Fibroblast of lung (primary cell): ENCODE results near the gene KIF19. TPM values are rescaled to one million over a fixed set of nuclear protein-coding genes. Genes with fewer than 3 reads are reported as not detected.

ENCODE experiments used
- DNase-seq, 2 donors: peaks; one replicate each; pipeline versions ENCODE4 v3.0.0 to v3.0.0-alpha.2; 2010; ENCODE audit warnings: low read depth in 2 of 2
- H2AFZ ChIP-seq: 2 replicates; pipeline ENCODE4 v1.5.1; 2012; ENCODE audit warnings: low read length, control low read depth, inconsistent platforms
- H3K27ac ChIP-seq: 2 replicates; pipeline ENCODE4 v1.5.1; 2011; ENCODE audit warnings: low read length, control low read depth; ENCODE audit not compliant: insufficient read depth
- H3K27me3 ChIP-seq: 2 replicates; pipeline ENCODE4 v1.5.1; 2011; ENCODE audit warnings: mild to moderate bottlenecking, low read length; ENCODE audit not compliant: control insufficient read depth, insufficient read depth
- H3K36me3 ChIP-seq: 2 replicates; pipeline ENCODE4 v1.5.1; 2011; ENCODE audit warnings: low read length; ENCODE audit not compliant: control insufficient read depth, insufficient read depth
- H3K4me1 ChIP-seq: 2 replicates; pipeline ENCODE4 v1.5.1; 2011; ENCODE audit warnings: low read length; ENCODE audit not compliant: control insufficient read depth, insufficient read depth; ENCODE audit errors: extremely low read depth
- H3K4me2 ChIP-seq: 2 replicates; pipeline ENCODE4 v1.5.1; 2011; ENCODE audit warnings: low read length, control low read depth; ENCODE audit not compliant: insufficient read depth; ENCODE audit errors: extremely low read depth
- H3K4me3 ChIP-seq, 4 experiments: fragments of 200-600 bp in 1 of 4; sonication (generic) in 1 of 4; replicated peaks in 1 of 4; 2 replicates each; pipeline ENCODE4 v1.5.1; 2011 to 2016; ENCODE audit warnings: low read length in 4 of 4, low read depth in 3 of 4, mild to moderate bottlenecking in 3 of 4, control low read depth in 2 of 4, inconsistent platforms in 1 of 4, mixed read lengths in 1 of 4; ENCODE audit not compliant: insufficient read depth in 1 of 4; ENCODE audit errors: control extremely low read depth in 1 of 4
- H3K79me2 ChIP-seq: 2 replicates; pipeline ENCODE4 v1.5.1; 2012; ENCODE audit warnings: mild to moderate bottlenecking, low read length, inconsistent platforms; ENCODE audit not compliant: control insufficient read depth, insufficient read depth
- H3K9ac ChIP-seq: 2 replicates; pipeline ENCODE4 v1.5.1; 2011; ENCODE audit warnings: mild to moderate bottlenecking, low read length, control low read depth; ENCODE audit not compliant: insufficient read depth
- H3K9me3 ChIP-seq: 2 replicates; pipeline ENCODE4 v1.5.1; 2012; ENCODE audit warnings: low read depth, low read length; ENCODE audit not compliant: control insufficient read depth, insufficient read depth
- H4K20me1 ChIP-seq: 2 replicates; pipeline ENCODE4 v1.5.1; 2011; ENCODE audit warnings: low read length; ENCODE audit not compliant: control insufficient read depth, insufficient read depth; ENCODE audit errors: extremely low read depth
- CTCF ChIP-seq, 2 donors: IDR thresholded peaks in 1 of 2; conservative IDR thresholded peaks in 1 of 2; 1 replicate in 1 of 2; 2 replicates in 1 of 2; pipeline ENCODE4 v1.5.1; 2011 to 2012; ENCODE audit warnings: low read length in 2 of 2, control low read depth in 1 of 2, inconsistent platforms in 1 of 2, low read depth in 1 of 2, mild to moderate bottlenecking in 1 of 2
- EZH2 ChIP-seq: IDR thresholded peaks from 2 replicates; pipeline ENCODE4 v1.5.1; 2012; ENCODE audit warnings: low read length, control low read depth, mild to moderate bottlenecking; ENCODE audit errors: missing control alignments
- polyA plus RNA-seq, 2 donors: library from polyadenylated mRNA; depleted of rRNA in 1 of 2; stranded (reverse) in 1 of 2; unstranded in 1 of 2; fragments of >200 nt; gene quantifications; 2 replicates each; pipeline ENCODE4 v1.2.1, GENCODE V29; 2011 to 2012; ENCODE audit warnings: missing spikeins in 1 of 2
- total RNA-seq: library from RNA; depleted of rRNA; stranded (reverse); fragments of >200 nt; gene quantifications from 2 replicates; pipeline ENCODE4 v1.2.1, GENCODE V29; 2014

KIF19 gene
- total and polyA plus RNA-seq, 2 donors (not counting 1 experiment from before 2014, with no cell fraction given) = under 0.01 TPM; not detected in 1

GRCh38 chr17:74394977-74395376 lies 69.0 kb downstream of the KIF19 start:
- Histone ChIP-seq H3K4me2 (no peak overlapping the region), H3K4me3 (no peak overlapping the region), H4K20me1 (no peaks in the 10 kb centered on the region), H3K36me3 (no peaks in the 10 kb centered on the region), H3K9me3 (no peaks in the 10 kb centered on the region), H3K27me3 (no peaks in the 10 kb centered on the region), H3K4me1 (no peaks in the 10 kb centered on the region), H3K79me2 (no peaks in the 10 kb centered on the region), H3K9ac (no peak overlapping the region), H3K27ac (no peak overlapping the region), H2AFZ (no peak overlapping the region)
- DNase-seq = no peak
- TF ChIP-seq EZH2 = no peak
- TF ChIP-seq CTCF (conservative IDR thresholded peaks at IDR 0.05 in 1 of 2, IDR thresholded peaks at IDR 0.05 in 1 of 2; ENCODE audit: low read depth in 1 of 2, low read length in 2 of 2) = no peak

- TF ChIP-seq CTCF (conservative IDR thresholded peaks at IDR 0.05 in 1 of 2, IDR thresholded peaks at IDR 0.05 in 1 of 2; ENCODE audit: low read depth in 1 of 2, low read length in 2 of 2) = no peak
- TF ChIP-seq EZH2 = no peak
- no peaks in the 10 kb centered on the region for H3K36me3 ChIP-seq
- no peaks in the 10 kb centered on the region for H3K9me3 ChIP-seq
- H3K27ac ChIP-seq = no peak overlapping the region
- DNase-seq = no peak
- no peaks in the 10 kb centered on the region for H3K4me1 ChIP-seq
- no peaks in the 10 kb centered on the region for H4K20me1 ChIP-seq
- H2AFZ ChIP-seq = no peak overlapping the region
- no peak overlapping the region for H3K4me2 ChIP-seq
- H3K4me3 ChIP-seq = no peak overlapping the region
- no peaks in the 10 kb centered on the region for H3K79me2 ChIP-seq
- H3K27me3 ChIP-seq = no peaks in the 10 kb centered on the region
- H3K9ac ChIP-seq = no peak overlapping the region
Observed at GRCh38 chr17:74396567-74396966, 70.5 kb downstream of the KIF19 start.

- Histone ChIP-seq H3K27ac (no peak overlapping the region), H3K4me1 (no peaks in the 10 kb centered on the region), H3K27me3 (no peaks in the 10 kb centered on the region), H4K20me1 (no peaks in the 10 kb centered on the region), H3K36me3 (no peaks in the 10 kb centered on the region), H3K4me3 (no peak overlapping the region), H3K9ac (no peak overlapping the region), H3K9me3 (no peaks in the 10 kb centered on the region), H3K4me2 (no peak overlapping the region), H2AFZ (no peak overlapping the region), H3K79me2 (no peaks in the 10 kb centered on the region)
- TF ChIP-seq EZH2 = no peak
- TF ChIP-seq CTCF (conservative IDR thresholded peaks at IDR 0.05 in 1 of 2, IDR thresholded peaks at IDR 0.05 in 1 of 2; ENCODE audit: low read depth in 1 of 2, low read length in 2 of 2) = no peak
- DNase-seq = no peak
Observed at GRCh38 chr17:74402048-74402447, 76.0 kb downstream of the KIF19 start.
